BJ (cell line): ENCODE measurements around the gene R3HDM2. TPM values are rescaled to one million over a fixed set of nuclear protein-coding genes. Genes with fewer than 3 reads are reported as not detected.
A peak's percentile ranks its signal among the peaks of the same experiment; 100 is the strongest.

Source experiments
- CTCF ChIA-PET: fragments of 350-600 bp; formaldehyde crosslinking; extraction: SDS; loops from one replicate; lab custom pipeline; 2021; ENCODE audit warnings: antibody characterized with exemption, inconsistent platforms; lab: Yijun Ruan, JAX
- POLR2A ChIA-PET: fragments of 300-600 bp; sonication (Branson Sonifier 250); formaldehyde crosslinking; extraction: SDS; loops from one replicate; lab custom pipeline; 2021; ENCODE audit warnings: antibody characterized with exemption; lab: Charles Lee
- DNase-seq: peaks from one replicate; pipeline ENCODE4 v3.0.0-alpha.2; 2011; ENCODE audit warnings: low read depth
- H3K27me3 ChIP-seq: 2 replicates; pipeline ENCODE4 v1.6.0; 2011; ENCODE audit warnings: low read length; ENCODE audit not compliant: control insufficient read depth, insufficient read depth
- H3K36me3 ChIP-seq: 2 replicates; pipeline ENCODE4 v1.5.1; 2011; ENCODE audit warnings: low read length; ENCODE audit not compliant: control insufficient read depth, insufficient read depth
- H3K4me3 ChIP-seq: 2 replicates; pipeline ENCODE4 v1.5.1; 2011; ENCODE audit warnings: low read depth, mild to moderate bottlenecking, control low read depth, low read length
- polyA plus RNA-seq: library from polyadenylated mRNA; depleted of rRNA; stranded (reverse); fragments of >200 nt; gene quantifications from 2 replicates; pipeline ENCODE4 v1.2.3, GENCODE V29; 2011
- TF ChIP-seq, protein P1 (sequence below): IDR thresholded peaks from 2 replicates; pipeline ENCODE4 v1.5.1; 2011; ENCODE audit warnings: low read depth, mild to moderate bottlenecking, control low read depth, inconsistent platforms, low read length, moderate library complexity; ENCODE audit not compliant: insufficient read depth

R3HDM2 gene
- polyA plus RNA-seq, 1 experiment: 27.4 TPM

DNA sequence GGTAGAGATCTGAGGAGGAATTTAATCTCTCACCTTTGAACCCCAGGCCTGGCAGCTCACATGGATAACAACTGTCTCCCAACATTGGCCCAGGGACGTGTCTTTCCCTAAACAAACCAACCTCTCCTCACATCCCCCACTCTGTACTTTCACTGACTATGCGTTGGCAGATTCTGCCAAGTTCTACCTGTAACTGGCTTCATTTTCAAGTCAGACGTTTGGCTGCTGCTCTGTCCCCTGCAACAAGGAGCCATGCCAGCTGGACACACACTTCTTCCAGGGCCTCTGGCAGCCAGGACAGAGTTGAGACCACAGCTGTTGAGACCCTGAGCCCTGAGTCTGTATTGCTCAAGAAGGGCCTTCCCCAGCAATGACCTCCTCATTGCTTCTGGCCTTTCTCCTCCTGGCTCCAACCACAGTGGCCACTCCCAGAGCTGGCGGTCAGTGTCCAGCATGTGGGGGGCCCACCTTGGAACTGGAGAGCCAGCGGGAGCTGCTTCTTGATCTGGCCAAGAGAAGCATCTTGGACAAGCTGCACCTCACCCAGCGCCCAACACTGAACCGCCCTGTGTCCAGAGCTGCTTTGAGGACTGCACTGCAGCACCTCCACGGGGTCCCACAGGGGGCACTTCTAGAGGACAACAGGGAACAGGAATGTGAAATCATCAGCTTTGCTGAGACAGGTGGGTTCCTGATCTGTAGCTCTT is 3.8 kb upstream of the R3HDM2 start, which contains the start of gene INHBC:
INHBC (plus strand) TSS at position 268 of the 707 bp plus-strand sequence; CDS start at position 371, 103 bp downstream.
- TF ChIP-seq, protein P1, sequence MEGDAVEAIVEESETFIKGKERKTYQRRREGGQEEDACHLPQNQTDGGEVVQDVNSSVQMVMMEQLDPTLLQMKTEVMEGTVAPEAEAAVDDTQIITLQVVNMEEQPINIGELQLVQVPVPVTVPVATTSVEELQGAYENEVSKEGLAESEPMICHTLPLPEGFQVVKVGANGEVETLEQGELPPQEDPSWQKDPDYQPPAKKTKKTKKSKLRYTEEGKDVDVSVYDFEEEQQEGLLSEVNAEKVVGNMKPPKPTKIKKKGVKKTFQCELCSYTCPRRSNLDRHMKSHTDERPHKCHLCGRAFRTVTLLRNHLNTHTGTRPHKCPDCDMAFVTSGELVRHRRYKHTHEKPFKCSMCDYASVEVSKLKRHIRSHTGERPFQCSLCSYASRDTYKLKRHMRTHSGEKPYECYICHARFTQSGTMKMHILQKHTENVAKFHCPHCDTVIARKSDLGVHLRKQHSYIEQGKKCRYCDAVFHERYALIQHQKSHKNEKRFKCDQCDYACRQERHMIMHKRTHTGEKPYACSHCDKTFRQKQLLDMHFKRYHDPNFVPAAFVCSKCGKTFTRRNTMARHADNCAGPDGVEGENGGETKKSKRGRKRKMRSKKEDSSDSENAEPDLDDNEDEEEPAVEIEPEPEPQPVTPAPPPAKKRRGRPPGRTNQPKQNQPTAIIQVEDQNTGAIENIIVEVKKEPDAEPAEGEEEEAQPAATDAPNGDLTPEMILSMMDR: no peak
- no peaks in the 10 kb centered on the region for H3K36me3 ChIP-seq
- CTCF ChIA-PET: interaction anchor here (1.6 kb wide), 2 partner anchors 18 to 21 kb away, joined by 3 to 8 read pairs; partner anchors contain the start of gene INHBE
- POLR2A ChIA-PET: no interaction called here
- H3K27me3 ChIP-seq: no peaks in the 10 kb centered on the region; the same call in 1 of the 2 replicates
- DNase-seq: no peak
- H3K4me3 ChIP-seq: no peak within 1 kb of the TSS

DNA sequence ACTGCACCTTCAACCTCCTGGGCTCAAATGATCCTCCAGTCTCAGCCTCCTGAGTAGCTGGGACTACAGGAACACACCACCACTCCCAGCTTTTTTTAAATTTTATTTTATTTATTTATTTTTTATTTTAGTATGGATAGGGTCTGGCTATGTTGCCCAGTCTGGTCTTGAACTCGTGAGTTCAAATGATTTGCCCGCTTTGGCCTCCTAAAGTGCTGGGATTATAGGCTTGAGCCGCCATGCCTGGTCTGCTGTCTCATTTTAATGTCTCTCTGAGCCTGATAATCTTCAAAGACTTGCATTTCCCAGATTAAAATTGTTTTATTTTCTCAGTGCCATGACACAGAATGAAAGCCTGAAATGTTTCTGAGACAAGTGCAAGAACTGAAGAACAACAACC is 2.5 kb upstream of the R3HDM2 start:
- no peak overlapping the region for H3K4me3 ChIP-seq
- no peaks in the 10 kb centered on the region for H3K36me3 ChIP-seq
- CTCF ChIA-PET: interaction anchor here (1.5 to 1.6 kb wide), 2 partner anchors 12 to 19 kb away, joined by 3 to 6 read pairs; no protein-coding TSS in a partner anchor
- TF ChIP-seq, protein P1: no peak
- DNase-seq: no peak
- POLR2A ChIA-PET: no interaction called here
- no peaks in the 10 kb centered on the region; the same call in 1 of the 2 replicates for H3K27me3 ChIP-seq

DNA sequence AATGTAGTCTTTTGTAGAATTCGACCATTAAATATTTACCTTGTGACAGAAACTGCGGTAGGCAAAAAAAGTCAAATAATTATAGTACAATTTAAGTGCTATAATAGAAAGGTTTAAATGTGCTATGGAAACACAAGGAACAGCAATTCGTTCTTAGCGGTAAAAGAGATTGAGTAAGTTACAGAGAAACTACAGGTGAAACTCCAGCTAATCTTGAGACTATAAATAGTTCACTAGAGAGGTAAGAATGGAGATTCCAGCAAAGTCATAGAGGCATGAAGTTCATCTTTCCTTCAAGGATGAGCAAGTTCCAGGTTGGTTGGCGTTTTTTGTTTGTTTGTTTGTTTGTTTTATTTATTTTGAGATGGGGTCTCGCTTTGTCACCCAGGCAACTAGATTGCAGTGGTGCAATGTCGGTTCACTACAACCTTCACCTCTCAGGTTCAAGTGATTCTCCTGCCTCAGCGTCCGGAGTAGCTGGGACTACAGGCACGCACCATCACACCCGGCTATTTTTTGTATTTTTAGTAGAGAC is 878 bp upstream of the R3HDM2 start:
- TF ChIP-seq, protein P1: no peak
- POLR2A ChIA-PET: no interaction called here
- Histone ChIP-seq H3K36me3 (no peaks in the 10 kb centered on the region), H3K27me3 (no peaks in the 10 kb centered on the region; the same call in 1 of the 2 replicates), H3K4me3 (no peak overlapping the region)
- CTCF ChIA-PET: interaction anchor here (1.5 to 1.6 kb wide), 2 partner anchors 10 to 21 kb away, joined by 3 to 6 read pairs; no protein-coding TSS in a partner anchor
- DNase-seq: no peak

DNA sequence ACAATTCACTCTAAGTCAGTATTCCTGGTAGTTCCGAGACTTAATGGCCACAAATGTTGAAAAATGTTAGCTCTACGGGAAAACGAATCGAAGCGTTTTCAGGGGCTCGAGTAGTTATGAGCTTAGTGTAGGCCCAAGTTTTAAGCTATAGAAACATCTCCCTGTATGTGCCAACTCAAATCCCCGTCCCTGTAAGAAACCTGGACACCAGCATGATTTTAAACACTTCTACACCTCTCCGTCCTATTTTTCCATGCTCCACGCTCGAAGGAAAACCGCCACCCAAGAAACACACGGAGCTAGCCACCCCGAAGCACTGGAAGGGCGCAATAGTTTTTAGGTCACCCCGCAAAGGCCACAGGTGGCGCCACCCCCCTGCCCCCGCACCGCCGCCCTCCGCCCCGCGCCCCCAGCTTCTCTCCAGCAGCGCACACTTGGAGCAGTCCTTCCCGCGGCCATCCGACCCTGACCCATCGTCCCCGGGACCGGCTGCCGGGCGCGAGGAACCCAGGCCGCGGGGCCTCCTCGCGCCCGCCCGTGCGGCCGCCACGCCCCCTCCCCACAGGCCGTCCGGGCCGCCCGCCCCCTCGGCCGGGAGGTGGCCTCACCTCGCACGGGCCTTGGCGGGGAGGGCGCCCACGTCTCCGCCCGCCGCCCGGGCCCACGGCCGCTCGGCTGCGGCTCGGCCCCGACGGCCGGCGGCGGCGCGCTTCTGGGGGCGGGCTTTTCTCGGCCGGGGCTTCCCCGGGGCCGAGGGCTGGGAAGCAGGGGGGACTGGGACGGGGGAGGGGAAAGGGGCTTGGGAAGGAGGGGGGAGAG is 522 bp downstream of the R3HDM2 start:
- CTCF ChIA-PET: interaction anchor here (0.9 to 2.1 kb wide), 3 partner anchors 15 to 28 kb away, joined by 3 to 19 read pairs (median 3); no protein-coding TSS in a partner anchor
- DNase-seq: no peak
- TF ChIP-seq, protein P1: no peak
- Histone ChIP-seq H3K27me3 (no peaks in the 10 kb centered on the region; the same call in 1 of the 2 replicates), H3K4me3 (peak overlapping the region; percentile 55), H3K36me3 (no peaks in the 10 kb centered on the region; the same call in 1 of the 2 replicates)
- POLR2A ChIA-PET: interaction anchor here (0.6 to 0.8 kb wide), 4 partner anchors 11 to 142 kb away, joined by 3 to 10 read pairs (median 3); no protein-coding TSS in a partner anchor
